ENCODE data around the gene ARFGAP1. TPM values are rescaled to one million over a fixed set of nuclear protein-coding genes. Genes with fewer than 3 reads are reported as not detected.

ARFGAP1 gene
- total and polyA plus RNA-seq, 2 of the 4 experiments (the other 2 are of a cell fraction): 59.1 to 194 TPM

DNA sequence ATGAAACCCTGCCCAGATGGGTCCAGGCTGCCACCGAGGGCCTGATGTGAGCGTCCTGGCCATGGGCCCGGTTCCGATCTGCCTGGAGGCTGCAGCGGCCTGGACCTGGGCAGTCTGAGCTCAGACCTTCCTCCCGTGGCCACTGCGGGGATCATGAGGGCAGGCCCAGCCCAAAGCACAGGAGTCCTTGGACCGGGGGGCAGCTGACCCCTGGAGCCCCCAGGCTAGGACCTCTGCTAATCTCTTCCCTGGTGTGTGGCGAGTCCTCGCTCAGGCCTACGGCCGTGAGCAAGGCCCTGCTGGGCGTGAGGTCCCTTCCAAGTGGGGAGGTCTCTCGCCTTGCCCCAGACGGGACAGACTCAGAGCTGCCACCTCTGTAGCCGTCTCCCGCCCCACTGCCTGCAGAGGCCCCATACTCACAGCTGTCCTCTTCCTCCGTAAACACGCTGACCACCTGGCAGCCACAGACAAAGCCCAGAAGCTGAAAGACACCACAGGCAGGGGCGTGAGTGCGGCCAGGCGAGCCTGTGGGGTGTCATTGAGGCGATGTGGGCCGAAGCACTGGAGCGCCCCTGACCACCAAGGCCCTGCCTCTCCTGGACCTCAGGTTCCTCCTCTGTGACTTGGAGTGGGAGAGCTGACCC lies 28.9 kb upstream of the ARFGAP1 start:
- Histone ChIP-seq H2BK15ac (ENCODE audit: low read depth, low read length) (no peak overlapping the region), H3K27me3 (ENCODE audit: control insufficient read depth, insufficient read depth, low read length) (peaks cover 44% of the 10 kb centered on the region; the same call in 1 of the 2 replicates), H3K4me3 (ENCODE audit: insufficient read depth, low read depth, low read length) (no peak overlapping the region), H3K9ac (ENCODE audit: low read depth, low read length) (no peak overlapping the region), H4K91ac (ENCODE audit: insufficient read depth, low read depth, low read length) (no peak overlapping the region), H2BK20ac (ENCODE audit: low read depth, low read length) (no peak overlapping the region), H3K4ac (ENCODE audit: low read depth, low read length) (no peak overlapping the region), H3K27ac (ENCODE audit: insufficient read depth, low read length) (no peak overlapping the region), H4K5ac (ENCODE audit: low read depth, low read length) (no peak overlapping the region), H2AFZ (replicated peaks; ENCODE audit: low read length, poor library complexity) (no peak overlapping the region), H3K14ac (replicated peaks; ENCODE audit: low read depth, low read length) (no peak overlapping the region), H4K20me1 (ENCODE audit: insufficient read depth, low read length) (no peaks in the 10 kb centered on the region; the same call in 1 of the 2 replicates), H3K9me1 (ENCODE audit: insufficient read depth, low read length) (no peaks in the 10 kb centered on the region), H2AK9ac (replicated peaks; ENCODE audit: low read depth, low read length, poor library complexity) (no peak overlapping the region), H3K18ac (ENCODE audit: low read depth, low read length) (no peak overlapping the region), H3K79me1 (ENCODE audit: low read depth in 1 of 2, low read length in 2 of 2) (no peaks in the 10 kb centered on the region), H2AK5ac (ENCODE audit: low read depth, low read length) (no peak overlapping the region), H4K8ac (ENCODE audit: low read depth in 2 of 2, low read length in 2 of 2) (no peak overlapping the region), H2BK120ac (ENCODE audit: low read depth, low read length) (no peak overlapping the region), H3K23ac (ENCODE audit: low read depth, low read length) (no peak overlapping the region), H3K56ac (ENCODE audit: extremely low read depth, insufficient read depth, low read length) (no peak overlapping the region), H3K4me1 (ENCODE audit: control insufficient read depth, insufficient read depth, low read length) (no peaks in the 10 kb centered on the region), H3K9me3 (ENCODE audit: control insufficient read depth, insufficient read depth, low read length) (no peaks in the 10 kb centered on the region), H3K4me2 (ENCODE audit: low read depth, low read length) (no peak overlapping the region), H3K36me3 (ENCODE audit: control insufficient read depth, insufficient read depth, low read length) (no peaks in the 10 kb centered on the region), H2BK5ac (ENCODE audit: low read depth, low read length, poor library complexity, severe bottlenecking) (no peak overlapping the region)
- WGBS, 2 experiments (ENCODE audit: extremely low coverage in 2 of 2, insufficient read length in 1 of 2): 58% methylated on average over 7 of the region's 25 CpGs; no CpG with 5 or more reads in 1 of the 2 experiments
- POLR2A ChIA-PET (ENCODE audit: unreplicated experiment): no interaction called here
- dilution Hi-C loops (cut with HindIII; ENCODE audit: low sequenced_read_pairs, unreplicated experiment) (no loop called here), intact Hi-C loops (cut with micrococcal nuclease) (no loop called here), in situ Hi-C loops (cut with MboI; ENCODE audit: low sequenced_read_pairs) (no loop called here)
- TF ChIP-seq POLR2A (IDR thresholded peaks at IDR 0.05; ENCODE audit: low read depth, low read length) (no peak), NFE2L2 (IDR thresholded peaks at IDR 0.05; ENCODE audit: low read depth, low read length) (no peak), CHD1 (IDR thresholded peaks at IDR 0.05; ENCODE audit: low read depth, low read length) (no peak), FOS (IDR thresholded peaks at IDR 0.05; ENCODE audit: low read depth, low read length) (no peak), CEBPB (IDR thresholded peaks at IDR 0.05; ENCODE audit: low read depth, low read length) (no peak), MAZ (IDR thresholded peaks at IDR 0.05; ENCODE audit: borderline replicate concordance, low read depth, low read length) (no peak), RFX5 (IDR thresholded peaks at IDR 0.05; ENCODE audit: low read depth, low read length) (no peak), MAFK (IDR thresholded peaks at IDR 0.05; ENCODE audit: low read depth, low read length) (no peak), RCOR1 (IDR thresholded peaks at IDR 0.05; ENCODE audit: insufficient replicate concordance, low read length) (no peak), RAD21 (IDR thresholded peaks at IDR 0.05; ENCODE audit: low read length) (no peak), MXI1 (IDR thresholded peaks at IDR 0.05; ENCODE audit: borderline replicate concordance, low read depth, low read length) (no peak), SMC3 (IDR thresholded peaks at IDR 0.05; ENCODE audit: low read depth, low read length) (no peak), BHLHE40 (IDR thresholded peaks at IDR 0.05; ENCODE audit: low read depth, low read length) (no peak)
- TF ChIP-seq, protein P1, sequence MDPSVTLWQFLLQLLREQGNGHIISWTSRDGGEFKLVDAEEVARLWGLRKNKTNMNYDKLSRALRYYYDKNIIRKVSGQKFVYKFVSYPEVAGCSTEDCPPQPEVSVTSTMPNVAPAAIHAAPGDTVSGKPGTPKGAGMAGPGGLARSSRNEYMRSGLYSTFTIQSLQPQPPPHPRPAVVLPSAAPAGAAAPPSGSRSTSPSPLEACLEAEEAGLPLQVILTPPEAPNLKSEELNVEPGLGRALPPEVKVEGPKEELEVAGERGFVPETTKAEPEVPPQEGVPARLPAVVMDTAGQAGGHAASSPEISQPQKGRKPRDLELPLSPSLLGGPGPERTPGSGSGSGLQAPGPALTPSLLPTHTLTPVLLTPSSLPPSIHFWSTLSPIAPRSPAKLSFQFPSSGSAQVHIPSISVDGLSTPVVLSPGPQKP (IDR thresholded peaks at IDR 0.05; ENCODE audit: borderline replicate concordance, low read depth, low read length): no peak
- TF ChIP-seq, protein P2, sequence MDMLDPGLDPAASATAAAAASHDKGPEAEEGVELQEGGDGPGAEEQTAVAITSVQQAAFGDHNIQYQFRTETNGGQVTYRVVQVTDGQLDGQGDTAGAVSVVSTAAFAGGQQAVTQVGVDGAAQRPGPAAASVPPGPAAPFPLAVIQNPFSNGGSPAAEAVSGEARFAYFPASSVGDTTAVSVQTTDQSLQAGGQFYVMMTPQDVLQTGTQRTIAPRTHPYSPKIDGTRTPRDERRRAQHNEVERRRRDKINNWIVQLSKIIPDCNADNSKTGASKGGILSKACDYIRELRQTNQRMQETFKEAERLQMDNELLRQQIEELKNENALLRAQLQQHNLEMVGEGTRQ (IDR thresholded peaks at IDR 0.05; ENCODE audit: low read depth, low read length): no peak
- TF ChIP-seq, protein P3, sequence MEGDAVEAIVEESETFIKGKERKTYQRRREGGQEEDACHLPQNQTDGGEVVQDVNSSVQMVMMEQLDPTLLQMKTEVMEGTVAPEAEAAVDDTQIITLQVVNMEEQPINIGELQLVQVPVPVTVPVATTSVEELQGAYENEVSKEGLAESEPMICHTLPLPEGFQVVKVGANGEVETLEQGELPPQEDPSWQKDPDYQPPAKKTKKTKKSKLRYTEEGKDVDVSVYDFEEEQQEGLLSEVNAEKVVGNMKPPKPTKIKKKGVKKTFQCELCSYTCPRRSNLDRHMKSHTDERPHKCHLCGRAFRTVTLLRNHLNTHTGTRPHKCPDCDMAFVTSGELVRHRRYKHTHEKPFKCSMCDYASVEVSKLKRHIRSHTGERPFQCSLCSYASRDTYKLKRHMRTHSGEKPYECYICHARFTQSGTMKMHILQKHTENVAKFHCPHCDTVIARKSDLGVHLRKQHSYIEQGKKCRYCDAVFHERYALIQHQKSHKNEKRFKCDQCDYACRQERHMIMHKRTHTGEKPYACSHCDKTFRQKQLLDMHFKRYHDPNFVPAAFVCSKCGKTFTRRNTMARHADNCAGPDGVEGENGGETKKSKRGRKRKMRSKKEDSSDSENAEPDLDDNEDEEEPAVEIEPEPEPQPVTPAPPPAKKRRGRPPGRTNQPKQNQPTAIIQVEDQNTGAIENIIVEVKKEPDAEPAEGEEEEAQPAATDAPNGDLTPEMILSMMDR (conservative IDR thresholded peaks at IDR 0.05; ENCODE audit: low read depth, low read length): no peak
- DNase-seq (no peak), ATAC-seq (ENCODE audit: low read depth) (no peak)
- BruUV-seq (replicated peaks): no TSS peak
- CTCF ChIA-PET: no interaction called here
